Neural cell (in vitro differentiated cells): ENCODE measurements around the gene BCHE. TPM values are rescaled to one million over a fixed set of nuclear protein-coding genes. Genes with fewer than 3 reads are reported as not detected.

Experiments
- H2AFZ ChIP-seq: fragments of 200-600, 300-800 bp; sonication (generic), shearing (Covaris generic); 2 replicates; pipeline ENCODE4 v1.6.0; 2014; ENCODE audit warnings: low read depth, mild to moderate bottlenecking, antibody characterized with exemption, low read length, moderate library complexity
- H3F3A ChIP-seq: fragments of 200-600 bp; shearing (Covaris generic); 2 replicates; pipeline ENCODE4 v1.6.1; 2016; ENCODE audit warnings: mild to moderate bottlenecking, moderate library complexity, mixed read lengths, antibody characterized with exemption, low read length; ENCODE audit not compliant: insufficient read depth, poor library complexity, severe bottlenecking
- H3K27ac ChIP-seq: fragments of 200-600, 300-800 bp; sonication (generic), shearing (Covaris generic); 2 replicates; pipeline ENCODE4 v1.5.1; 2014; ENCODE audit warnings: mild to moderate bottlenecking, low read length, moderate library complexity
- H3K27me3 ChIP-seq: fragments of 300-800, 200-600 bp; sonication (generic), shearing (Covaris generic); 2 replicates; pipeline ENCODE4 v1.6.0; 2014; ENCODE audit warnings: mild to moderate bottlenecking, low read depth, low read length, moderate library complexity; ENCODE audit not compliant: insufficient read depth
- H3K36me3 ChIP-seq: fragments of 300-800, 200-600 bp; sonication (generic), shearing (Covaris generic); 2 replicates; pipeline ENCODE4 v1.5.1; 2014; ENCODE audit warnings: mild to moderate bottlenecking, antibody characterized with exemption, low read length, moderate library complexity; ENCODE audit not compliant: insufficient read depth
- H3K4me2 ChIP-seq: fragments of 300-800, 200-600 bp; sonication (generic), shearing (Covaris generic); 2 replicates; pipeline ENCODE4 v1.6.0; 2014; ENCODE audit warnings: mild to moderate bottlenecking, low read length
- H3K4me3 ChIP-seq: fragments of 300-800, 200-600 bp; sonication (generic), shearing (Covaris generic); 2 replicates; pipeline ENCODE4 v1.5.1; 2014; ENCODE audit warnings: mild to moderate bottlenecking, low read length, moderate library complexity
- H3K79me2 ChIP-seq: fragments of 200-600 bp; shearing (Covaris generic); replicated peaks from 2 replicates; pipeline ENCODE4 v1.6.0; 2014; ENCODE audit warnings: mild to moderate bottlenecking, low read length, moderate library complexity; ENCODE audit not compliant: insufficient read depth
- H3K9ac ChIP-seq: fragments of 300-800, 200-600 bp; sonication (generic), shearing (Covaris generic); 2 replicates; pipeline ENCODE4 v1.6.1; 2016; ENCODE audit warnings: mild to moderate bottlenecking, low read length, mixed read lengths
- H3K9me2 ChIP-seq: fragments of 200-600 bp; shearing (Covaris generic); 2 replicates; pipeline ENCODE4 v1.6.1; 2016; ENCODE audit warnings: mild to moderate bottlenecking, low read length, mixed read lengths; ENCODE audit not compliant: insufficient read depth
- H3K9me3 ChIP-seq: fragments of 200-600, 300-800 bp; sonication (generic), shearing (Covaris generic); 2 replicates; pipeline ENCODE4 v1.6.1; 2016; ENCODE audit warnings: mild to moderate bottlenecking, mixed run types, low read length, moderate library complexity, mixed read lengths
- H4K20me1 ChIP-seq: fragments of 200-600 bp; shearing (Covaris generic); 2 replicates; pipeline ENCODE4 v1.6.1; 2016; ENCODE audit warnings: mild to moderate bottlenecking, mixed run types; ENCODE audit not compliant: insufficient read depth
- CTCF ChIP-seq: fragments of 450-650 bp; IDR thresholded peaks from 2 replicates; pipeline ENCODE4 v1.5.1; 2014; ENCODE audit warnings: antibody characterized with exemption, mild to moderate bottlenecking, moderate library complexity; ENCODE audit not compliant: poor library complexity, severe bottlenecking
- EP300 ChIP-seq: fragments of 450-650 bp; conservative IDR thresholded peaks from 2 replicates; pipeline ENCODE4 v1.6.1; 2014; ENCODE audit warnings: antibody characterized with exemption, mild to moderate bottlenecking, moderate library complexity; ENCODE audit not compliant: poor library complexity, severe bottlenecking
- EZH2 ChIP-seq: fragments of 200-600, 300-800 bp; shearing (Covaris generic), sonication (generic); IDR thresholded peaks from 2 replicates; pipeline ENCODE4 v1.6.1; 2014; ENCODE audit warnings: antibody characterized with exemption, low read length, borderline replicate concordance, mild to moderate bottlenecking; ENCODE audit not compliant: insufficient read depth, poor library complexity, severe bottlenecking
- MXI1 ChIP-seq: fragments of 450-650 bp; conservative IDR thresholded peaks from 2 replicates; pipeline ENCODE4 v1.6.1; 2014; ENCODE audit warnings: antibody characterized with exemption, mild to moderate bottlenecking; ENCODE audit not compliant: poor library complexity, severe bottlenecking
- POLR2AphosphoS5 ChIP-seq: IDR thresholded peaks from 2 replicates; pipeline ENCODE4 v1.6.1; 2012
- RAD21 ChIP-seq: fragments of 450-650 bp; conservative IDR thresholded peaks from 2 replicates; pipeline ENCODE4 v1.6.1; 2014; ENCODE audit warnings: antibody characterized with exemption, mild to moderate bottlenecking, moderate library complexity
- REST ChIP-seq: IDR thresholded peaks from 2 replicates; pipeline ENCODE4 v1.6.1; 2012; ENCODE audit warnings: borderline replicate concordance
- SMC3 ChIP-seq: fragments of 450-650 bp; conservative IDR thresholded peaks from 2 replicates; pipeline ENCODE4 v1.6.1; 2014; ENCODE audit warnings: antibody characterized with exemption, mild to moderate bottlenecking, moderate library complexity; ENCODE audit not compliant: poor library complexity
- TAF1 ChIP-seq: IDR thresholded peaks from 2 replicates; pipeline ENCODE4 v1.6.1; 2012; ENCODE audit warnings: low read depth
- polyA plus RNA-seq: library from polyadenylated mRNA; depleted of rRNA; stranded (reverse); fragments of >200 nt; gene quantifications from 2 replicates; pipeline ENCODE4 v1.2.3, GENCODE V29; 2014

BCHE gene
- polyA plus RNA-seq, 1 donor from 2014 or later, result 2.6 TPM

- Histone ChIP-seq H3F3A (no peaks in the 10 kb centered on the region), H3K4me3 (no peak overlapping the region), H3K27me3 (no peaks in the 10 kb centered on the region), H3K36me3 (no peaks in the 10 kb centered on the region), H3K4me2 (no peak overlapping the region), H4K20me1 (no peaks in the 10 kb centered on the region), H3K9me3 (no peaks in the 10 kb centered on the region), H3K9me2 (no peaks in the 10 kb centered on the region), H3K27ac (no peak overlapping the region), H2AFZ (no peak overlapping the region), H3K79me2 (no peaks in the 10 kb centered on the region), H3K9ac (no peak overlapping the region)
- TF ChIP-seq EP300 (peak; percentile 77), POLR2AphosphoS5 (peak; percentile 16), REST (no peak)
These were observed 36.3 kb downstream of the BCHE start for GRCh38 chr3:165800970-165801369.

GRCh38 chr3:165799026-165799425 is 38.2 kb downstream of the BCHE start:
- H3K36me3 ChIP-seq, result no peaks in the 10 kb centered on the region
- no peaks in the 10 kb centered on the region for H3K9me3 ChIP-seq
- H3K9ac ChIP-seq, result no peak overlapping the region
- H3K27ac ChIP-seq, result no peak overlapping the region
- H3K4me2 ChIP-seq, result no peak overlapping the region
- H3K4me3 ChIP-seq, result no peak overlapping the region
- H3K27me3 ChIP-seq, result no peaks in the 10 kb centered on the region
- H2AFZ ChIP-seq, result no peak overlapping the region
- H3K9me2 ChIP-seq, result no peaks in the 10 kb centered on the region
- H3F3A ChIP-seq, result no peaks in the 10 kb centered on the region
- no peaks in the 10 kb centered on the region for H4K20me1 ChIP-seq
- TF ChIP-seq REST (no peak), MXI1 (no peak), POLR2AphosphoS5 (no peak), EZH2 (no peak), TAF1 (no peak), EP300 (no peak), SMC3 (no peak)
- no peaks in the 10 kb centered on the region for H3K79me2 ChIP-seq

GRCh38 chr3:165797551-165797950 is 39.7 kb downstream of the BCHE start:
- Histone ChIP-seq H3K9me2 (no peaks in the 10 kb centered on the region), H4K20me1 (no peaks in the 10 kb centered on the region), H3K4me2 (no peak overlapping the region), H3K9me3 (no peaks in the 10 kb centered on the region), H3K79me2 (no peaks in the 10 kb centered on the region), H3K9ac (no peak overlapping the region), H3K27me3 (no peaks in the 10 kb centered on the region), H2AFZ (no peak overlapping the region), H3K27ac (no peak overlapping the region), H3F3A (no peaks in the 10 kb centered on the region), H3K4me3 (no peak overlapping the region), H3K36me3 (no peaks in the 10 kb centered on the region)
- TF ChIP-seq MXI1 (no peak), RAD21 (no peak), SMC3 (no peak), POLR2AphosphoS5 (no peak), CTCF (no peak), REST (no peak), TAF1 (no peak), EP300 (no peak), EZH2 (no peak)
